ENCODE data around the gene GRIK4.

The GRIK4 gene

DNA sequence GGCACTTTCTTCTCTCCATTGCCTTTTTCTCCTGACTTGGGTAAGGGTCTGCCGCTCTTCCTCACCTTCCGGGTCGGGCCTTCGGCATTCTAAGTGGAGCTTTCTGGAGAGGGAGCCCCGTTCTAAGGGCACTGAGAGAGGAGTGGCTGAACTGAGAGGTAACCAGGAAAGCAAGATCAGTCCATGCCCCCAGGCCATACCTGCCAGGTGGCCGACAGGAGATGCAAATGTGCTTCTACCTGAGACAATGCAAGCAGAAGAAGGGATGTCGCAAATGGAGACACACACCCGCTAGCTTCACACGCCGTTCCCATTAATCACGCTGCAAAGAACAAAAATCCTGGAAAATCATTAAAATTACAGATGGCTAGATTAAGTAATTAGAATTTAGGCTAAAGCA, 356.0 kb downstream of the GRIK4 start:
- Histone ChIP-seq H3K4me2 (ENCODE audit: low read depth, low read length, poor library complexity, severe bottlenecking) (no peak overlapping the region), H3K9me3 (ENCODE audit: insufficient read depth, low read depth, low read length) (no peaks in the 10 kb centered on the region), H3K4me1 (ENCODE audit: insufficient read depth, low read length, poor library complexity, severe bottlenecking) (no peaks in the 10 kb centered on the region), H3K4me3 (ENCODE audit: low read length, poor library complexity, severe bottlenecking) (no peak overlapping the region), H3K9ac (ENCODE audit: low read depth, low read length, poor library complexity, severe bottlenecking) (no peak overlapping the region), H4K20me1 (ENCODE audit: insufficient read depth, low read length, poor library complexity, severe bottlenecking) (no peaks in the 10 kb centered on the region), H2AFZ (ENCODE audit: low read length) (no peak overlapping the region), H3F3A (ENCODE audit: low read depth) (no peaks in the 10 kb centered on the region), H3K9me2 (replicated peaks; ENCODE audit: low read depth, low read length) (no peaks in the 10 kb centered on the region), H3K27me3 (ENCODE audit: insufficient read depth, low read length, poor library complexity, severe bottlenecking) (no peaks in the 10 kb centered on the region), H3K79me2 (ENCODE audit: insufficient read depth, low read length) (no peaks in the 10 kb centered on the region), H3K36me3 (ENCODE audit: insufficient read depth, low read length) (no peaks in the 10 kb centered on the region)
- TF ChIP-seq, protein P1, sequence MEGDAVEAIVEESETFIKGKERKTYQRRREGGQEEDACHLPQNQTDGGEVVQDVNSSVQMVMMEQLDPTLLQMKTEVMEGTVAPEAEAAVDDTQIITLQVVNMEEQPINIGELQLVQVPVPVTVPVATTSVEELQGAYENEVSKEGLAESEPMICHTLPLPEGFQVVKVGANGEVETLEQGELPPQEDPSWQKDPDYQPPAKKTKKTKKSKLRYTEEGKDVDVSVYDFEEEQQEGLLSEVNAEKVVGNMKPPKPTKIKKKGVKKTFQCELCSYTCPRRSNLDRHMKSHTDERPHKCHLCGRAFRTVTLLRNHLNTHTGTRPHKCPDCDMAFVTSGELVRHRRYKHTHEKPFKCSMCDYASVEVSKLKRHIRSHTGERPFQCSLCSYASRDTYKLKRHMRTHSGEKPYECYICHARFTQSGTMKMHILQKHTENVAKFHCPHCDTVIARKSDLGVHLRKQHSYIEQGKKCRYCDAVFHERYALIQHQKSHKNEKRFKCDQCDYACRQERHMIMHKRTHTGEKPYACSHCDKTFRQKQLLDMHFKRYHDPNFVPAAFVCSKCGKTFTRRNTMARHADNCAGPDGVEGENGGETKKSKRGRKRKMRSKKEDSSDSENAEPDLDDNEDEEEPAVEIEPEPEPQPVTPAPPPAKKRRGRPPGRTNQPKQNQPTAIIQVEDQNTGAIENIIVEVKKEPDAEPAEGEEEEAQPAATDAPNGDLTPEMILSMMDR (conservative IDR thresholded peaks at IDR 0.05; ENCODE audit: low read length) = no peak
- TF ChIP-seq EZH2phosphoT487 (IDR thresholded peaks at IDR 0.05; ENCODE audit: borderline replicate concordance) = no peak

DNA sequence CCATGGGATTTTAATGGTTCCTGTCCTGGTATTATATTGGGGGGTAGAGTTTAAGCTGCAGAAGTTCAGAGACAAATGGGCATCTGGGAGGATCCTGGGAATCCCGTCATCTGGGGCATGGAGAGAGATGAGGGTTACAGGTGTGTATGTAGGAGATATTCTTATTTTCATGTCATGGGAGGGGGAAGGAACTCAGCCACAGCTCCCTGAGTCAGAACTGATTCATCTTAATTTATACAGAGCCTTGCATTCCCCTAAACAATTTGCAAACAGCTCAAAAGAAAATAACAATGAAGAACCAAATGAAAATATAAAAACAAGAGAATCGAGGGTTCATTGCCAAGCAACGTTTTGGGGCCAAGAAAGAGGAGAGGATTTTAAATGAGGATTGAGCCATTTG, 356.4 kb downstream of the GRIK4 start:
- no peaks in the 10 kb centered on the region for H3K36me3 ChIP-seq (ENCODE audit: insufficient read depth, low read length)
- H3K27me3 ChIP-seq (ENCODE audit: insufficient read depth, low read length, poor library complexity, severe bottlenecking) = no peaks in the 10 kb centered on the region
- H3K9ac ChIP-seq (ENCODE audit: low read depth, low read length, poor library complexity, severe bottlenecking) = no peak overlapping the region
- no peaks in the 10 kb centered on the region for H3F3A ChIP-seq (ENCODE audit: low read depth)
- H4K20me1 ChIP-seq (ENCODE audit: insufficient read depth, low read length, poor library complexity, severe bottlenecking) = no peaks in the 10 kb centered on the region
- no peak overlapping the region for H2AFZ ChIP-seq (ENCODE audit: low read length)
- H3K4me2 ChIP-seq (ENCODE audit: low read depth, low read length, poor library complexity, severe bottlenecking) = no peak overlapping the region
- no peak overlapping the region for H3K4me3 ChIP-seq (ENCODE audit: low read length, poor library complexity, severe bottlenecking)
- H3K9me3 ChIP-seq (ENCODE audit: insufficient read depth, low read depth, low read length) = no peaks in the 10 kb centered on the region
- H3K79me2 ChIP-seq (ENCODE audit: insufficient read depth, low read length) = no peaks in the 10 kb centered on the region
- no peak for TF ChIP-seq EZH2phosphoT487 (IDR thresholded peaks at IDR 0.05; ENCODE audit: borderline replicate concordance)
- TF ChIP-seq, protein P1 (conservative IDR thresholded peaks at IDR 0.05; ENCODE audit: low read length) = no peak
- no peaks in the 10 kb centered on the region for H3K4me1 ChIP-seq (ENCODE audit: insufficient read depth, low read length, poor library complexity, severe bottlenecking)
- no peaks in the 10 kb centered on the region for H3K9me2 ChIP-seq (replicated peaks; ENCODE audit: low read depth, low read length)

DNA sequence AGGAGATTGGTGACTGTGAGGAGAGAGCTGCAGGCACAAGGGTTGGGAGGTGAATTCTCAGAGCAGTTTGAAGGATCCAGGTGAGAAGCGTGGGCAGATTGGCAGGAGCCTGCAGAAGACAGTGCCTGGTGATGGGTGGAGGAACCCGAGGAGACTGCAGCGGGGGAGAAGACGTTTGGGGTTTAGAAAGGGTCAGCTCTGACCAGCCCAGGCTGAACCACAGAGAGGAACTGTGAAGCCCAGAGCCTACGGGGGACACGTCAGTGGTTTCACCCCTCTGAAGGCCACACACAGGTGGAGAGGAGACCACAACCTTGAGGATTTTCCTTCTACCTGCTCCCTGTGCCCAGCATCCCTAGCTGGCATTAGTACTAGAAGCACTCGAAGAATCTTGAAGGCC, 357.5 kb downstream of the GRIK4 start:
- Histone ChIP-seq H2AFZ (ENCODE audit: low read length) (no peak overlapping the region), H3K9me2 (replicated peaks; ENCODE audit: low read depth, low read length) (no peaks in the 10 kb centered on the region), H4K20me1 (ENCODE audit: insufficient read depth, low read length, poor library complexity, severe bottlenecking) (no peaks in the 10 kb centered on the region), H3K9ac (ENCODE audit: low read depth, low read length, poor library complexity, severe bottlenecking) (no peak overlapping the region), H3K27me3 (ENCODE audit: insufficient read depth, low read length, poor library complexity, severe bottlenecking) (no peaks in the 10 kb centered on the region), H3K4me1 (ENCODE audit: insufficient read depth, low read length, poor library complexity, severe bottlenecking) (no peaks in the 10 kb centered on the region), H3K4me3 (ENCODE audit: low read length, poor library complexity, severe bottlenecking) (no peak overlapping the region), H3F3A (ENCODE audit: low read depth) (no peaks in the 10 kb centered on the region), H3K4me2 (ENCODE audit: low read depth, low read length, poor library complexity, severe bottlenecking) (no peak overlapping the region), H3K79me2 (ENCODE audit: insufficient read depth, low read length) (no peaks in the 10 kb centered on the region), H3K36me3 (ENCODE audit: insufficient read depth, low read length) (no peaks in the 10 kb centered on the region), H3K9me3 (ENCODE audit: insufficient read depth, low read depth, low read length) (no peaks in the 10 kb centered on the region)
- TF ChIP-seq EZH2phosphoT487 (IDR thresholded peaks at IDR 0.05; ENCODE audit: borderline replicate concordance) = no peak
- TF ChIP-seq, protein P1 (conservative IDR thresholded peaks at IDR 0.05; ENCODE audit: low read length) = no peak
